ENCODE data around the gene SEMA7A. TPM values are rescaled to one million over a fixed set of nuclear protein-coding genes. Genes with fewer than 3 reads are reported as not detected.

The SEMA7A gene
- total and polyA plus RNA-seq, 2 of the 4 experiments (the other 2 are of a cell fraction), result 30.5 to 87.3 TPM

- H3K9me3 ChIP-seq (ENCODE audit: control insufficient read depth, insufficient read depth, low read length), result no peaks in the 10 kb centered on the region
- no peak overlapping the region for H2BK120ac ChIP-seq (ENCODE audit: low read depth, low read length)
- dilution Hi-C loops (cut with HindIII; ENCODE audit: low sequenced_read_pairs, unreplicated experiment) (no loop called here), intact Hi-C loops (cut with micrococcal nuclease) (no loop called here), in situ Hi-C loops (cut with MboI; ENCODE audit: low sequenced_read_pairs) (no loop called here)
- H3K18ac ChIP-seq (ENCODE audit: low read depth, low read length), result no peak overlapping the region
- H2BK5ac ChIP-seq (ENCODE audit: low read depth, low read length, poor library complexity, severe bottlenecking), result no peak overlapping the region
- no peak overlapping the region for H3K27ac ChIP-seq (ENCODE audit: insufficient read depth, low read length)
- no peak overlapping the region for H4K91ac ChIP-seq (ENCODE audit: insufficient read depth, low read depth, low read length)
- H3K4me3 ChIP-seq (ENCODE audit: insufficient read depth, low read depth, low read length), result no peak overlapping the region
- no peak overlapping the region for H3K14ac ChIP-seq (replicated peaks; ENCODE audit: low read depth, low read length)
- ChIA-PET POLR2A (ENCODE audit: unreplicated experiment) (no interaction called here), CTCF (no interaction called here)
- no peak overlapping the region for H2AK5ac ChIP-seq (ENCODE audit: low read depth, low read length)
- H3K27me3 ChIP-seq (ENCODE audit: control insufficient read depth, insufficient read depth, low read length), result no peaks in the 10 kb centered on the region
- H2BK20ac ChIP-seq (ENCODE audit: low read depth, low read length), result no peak overlapping the region
- H2AK9ac ChIP-seq (replicated peaks; ENCODE audit: low read depth, low read length, poor library complexity), result no peak overlapping the region
- ATAC-seq (ENCODE audit: low read depth) (no peak), DNase-seq (no peak)
- H3K9me1 ChIP-seq (ENCODE audit: insufficient read depth, low read length), result no peaks in the 10 kb centered on the region; the same call in 1 of the 2 replicates
- no peaks in the 10 kb centered on the region for H3K4me1 ChIP-seq (ENCODE audit: control insufficient read depth, insufficient read depth, low read length)
- BruUV-seq (replicated peaks), result no TSS peak
- TF ChIP-seq SMC3 (IDR thresholded peaks at IDR 0.05; ENCODE audit: low read depth, low read length) (no peak), USF2 (IDR thresholded peaks at IDR 0.05; ENCODE audit: low read depth, low read length) (no peak), FOS (IDR thresholded peaks at IDR 0.05; ENCODE audit: low read depth, low read length) (no peak), ELK1 (IDR thresholded peaks at IDR 0.05; ENCODE audit: borderline replicate concordance, low read depth, low read length) (no peak), RAD21 (IDR thresholded peaks at IDR 0.05; ENCODE audit: low read length) (no peak), BHLHE40 (IDR thresholded peaks at IDR 0.05; ENCODE audit: low read depth, low read length) (no peak), MXI1 (IDR thresholded peaks at IDR 0.05; ENCODE audit: borderline replicate concordance, low read depth, low read length) (no peak), CHD1 (IDR thresholded peaks at IDR 0.05; ENCODE audit: low read depth, low read length) (no peak)
- no peak overlapping the region for H4K5ac ChIP-seq (ENCODE audit: low read depth, low read length)
- peaks cover 4 to 5% of the 10 kb centered on the region in 2 experiments; a peak in 2 of 4 replicates for H3K79me1 ChIP-seq (ENCODE audit: low read depth in 1 of 2, low read length in 2 of 2)
- H2AFZ ChIP-seq (replicated peaks; ENCODE audit: low read length, poor library complexity), result no peak overlapping the region
- no peak overlapping the region for H3K56ac ChIP-seq (ENCODE audit: extremely low read depth, insufficient read depth, low read length)
- no peak overlapping the region for H2BK15ac ChIP-seq (ENCODE audit: low read depth, low read length)
- no peaks in the 10 kb centered on the region for H4K20me1 ChIP-seq (ENCODE audit: insufficient read depth, low read length)
- H3K36me3 ChIP-seq (ENCODE audit: control insufficient read depth, insufficient read depth, low read length), result no peaks in the 10 kb centered on the region; the same call in 1 of the 2 replicates
- H4K8ac ChIP-seq (ENCODE audit: low read depth in 2 of 2, low read length in 2 of 2), result no peak overlapping the region
- H3K4ac ChIP-seq (ENCODE audit: low read depth, low read length), result no peak overlapping the region
- H3K23ac ChIP-seq (ENCODE audit: low read depth, low read length), result no peak overlapping the region
- no CpG with 5 or more reads among the region's 6 CpGs for WGBS, 2 experiments (ENCODE audit: extremely low coverage in 2 of 2, insufficient read length in 1 of 2)
- no peak overlapping the region for H3K9ac ChIP-seq (ENCODE audit: low read depth, low read length)
- no peak overlapping the region for H3K4me2 ChIP-seq (ENCODE audit: low read depth, low read length)
Observed at GRCh38 chr15:74468341-74469032, 34.7 kb upstream of the SEMA7A start.
